ENCODE data around the gene CAMTA1.

Gene CAMTA1

DNA sequence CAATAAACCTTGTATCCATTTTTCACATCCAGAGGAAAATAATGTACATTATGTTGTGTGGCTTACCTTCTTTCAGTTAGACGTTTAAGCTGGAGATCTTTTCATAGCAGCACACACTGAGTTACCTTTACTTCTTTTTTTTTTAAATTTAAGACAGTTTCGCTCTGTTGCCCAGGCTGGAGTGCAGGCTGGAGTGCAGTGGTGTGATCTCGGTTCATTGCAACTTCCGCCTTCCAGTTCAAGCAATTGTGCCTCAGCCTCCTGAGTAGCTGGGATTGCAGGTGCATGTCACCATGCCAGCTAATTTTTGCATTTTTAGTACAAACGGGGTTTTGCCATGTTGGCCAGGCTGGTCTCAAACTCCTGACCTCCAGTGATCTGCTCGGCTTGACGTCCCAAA is 7.4 kb upstream of the CAMTA1 start:
- no peak for FAIRE-seq

DNA sequence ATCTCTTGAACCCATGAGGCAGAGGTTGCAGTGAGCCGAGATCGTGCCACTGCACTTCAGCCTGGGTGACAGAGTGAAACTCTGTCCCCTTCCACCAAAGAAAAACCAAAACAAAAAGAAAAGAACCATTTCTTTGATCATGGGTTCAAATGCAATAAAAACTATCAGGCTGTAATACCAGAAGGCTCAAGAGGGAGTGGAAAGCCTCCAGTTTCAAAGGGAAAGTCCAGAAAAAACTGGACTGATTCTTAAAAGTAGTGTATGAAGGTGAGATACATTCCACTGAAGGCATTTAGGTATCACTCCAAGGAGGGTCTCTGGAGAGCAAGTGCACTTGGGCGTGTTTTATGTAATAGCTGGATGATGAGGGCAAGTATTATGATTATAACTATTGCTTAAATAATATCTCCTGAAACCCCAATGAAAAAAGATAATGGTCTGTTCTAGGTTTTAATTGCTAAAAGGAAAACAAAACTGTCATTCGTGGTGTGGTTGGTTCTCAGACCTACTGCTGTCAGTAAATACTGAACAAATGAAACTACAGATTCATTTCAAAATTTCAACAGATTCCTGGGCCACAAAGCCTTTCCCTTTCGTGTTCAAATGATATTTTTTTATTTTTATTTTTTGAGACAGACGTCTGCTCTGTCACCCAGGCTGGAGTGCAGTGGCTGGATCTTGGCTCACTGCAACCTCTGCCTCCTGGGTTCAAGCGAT is 6.0 kb upstream of the CAMTA1 start:
- FAIRE-seq, result no peak

DNA sequence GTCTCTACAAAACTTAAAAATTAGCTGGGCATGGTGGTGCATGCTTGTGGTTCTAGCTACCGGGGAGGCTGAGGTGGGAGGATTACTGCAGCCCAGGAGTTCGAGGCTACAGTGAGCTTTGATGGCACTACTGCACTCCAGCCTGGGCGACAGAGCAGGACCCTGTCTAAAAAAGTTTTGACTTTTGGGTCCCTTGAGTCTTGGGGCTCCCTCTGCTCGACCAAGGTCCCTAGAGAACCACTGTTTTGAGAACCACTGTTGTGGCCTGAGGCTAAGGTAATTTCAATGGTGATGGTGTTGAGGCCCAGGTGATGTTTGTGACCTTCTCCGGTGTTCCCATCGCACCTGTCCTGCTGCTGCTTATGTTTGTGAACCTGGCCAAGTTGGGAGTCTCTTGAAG is 3.1 kb upstream of the CAMTA1 start:
- FAIRE-seq, result no peak

GRCh38 chr1:6783221-6783620 is 2.0 kb upstream of the CAMTA1 start:
- FAIRE-seq, result no peak

- FAIRE-seq, result no peak
Measured at GRCh38 chr1:6783936-6784559, 1.2 kb upstream of the CAMTA1 start.

GRCh38 chr1:6784560-6785317 is 515 bp upstream of the CAMTA1 start:
- peak; percentile 100 for FAIRE-seq

DNA sequence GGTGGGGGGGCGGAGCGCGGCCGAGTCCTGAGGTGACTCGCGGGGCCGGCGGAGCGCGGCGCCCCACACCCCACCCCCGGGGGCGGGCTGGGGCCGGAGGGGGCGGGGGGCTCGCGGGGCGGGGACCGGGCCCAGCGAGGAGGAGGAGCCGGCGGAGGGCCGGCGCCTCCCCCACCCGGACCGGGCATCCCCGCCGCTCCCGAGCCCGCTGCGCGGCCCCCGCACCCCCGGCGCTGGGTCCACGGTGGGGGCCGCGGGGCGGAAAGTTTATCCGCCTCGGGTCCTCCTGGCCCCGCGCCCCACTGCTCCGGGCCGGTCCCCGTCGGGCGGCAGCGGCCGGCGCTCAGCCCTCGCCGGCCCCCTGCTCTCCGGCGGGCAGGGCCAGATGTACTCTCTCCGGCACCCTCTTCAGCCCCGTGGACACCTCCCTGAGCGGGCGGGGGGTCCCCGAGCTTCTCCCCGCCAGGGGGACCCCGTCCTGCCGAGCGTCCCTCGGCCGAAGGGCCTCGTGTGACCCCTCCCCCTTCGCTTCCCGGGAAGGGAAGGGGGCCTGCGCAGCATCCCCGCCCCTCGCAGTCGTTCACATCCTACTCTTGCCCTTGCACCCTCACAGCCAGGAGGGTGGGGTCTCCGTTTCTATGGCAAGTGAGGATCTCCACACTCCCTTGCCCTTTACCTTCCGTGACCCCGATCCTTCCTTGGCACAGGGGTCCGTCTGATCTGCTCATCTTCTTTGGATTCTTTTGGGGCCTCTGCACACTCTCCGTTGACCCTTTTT is 663 bp downstream of the CAMTA1 start:
- no peak for FAIRE-seq

GRCh38 chr1:6788946-6789345 is 3.7 kb downstream of the CAMTA1 start:
- no peak for FAIRE-seq

GRCh38 chr1:6790146-6790545 is 4.9 kb downstream of the CAMTA1 start:
- no peak for FAIRE-seq

DNA sequence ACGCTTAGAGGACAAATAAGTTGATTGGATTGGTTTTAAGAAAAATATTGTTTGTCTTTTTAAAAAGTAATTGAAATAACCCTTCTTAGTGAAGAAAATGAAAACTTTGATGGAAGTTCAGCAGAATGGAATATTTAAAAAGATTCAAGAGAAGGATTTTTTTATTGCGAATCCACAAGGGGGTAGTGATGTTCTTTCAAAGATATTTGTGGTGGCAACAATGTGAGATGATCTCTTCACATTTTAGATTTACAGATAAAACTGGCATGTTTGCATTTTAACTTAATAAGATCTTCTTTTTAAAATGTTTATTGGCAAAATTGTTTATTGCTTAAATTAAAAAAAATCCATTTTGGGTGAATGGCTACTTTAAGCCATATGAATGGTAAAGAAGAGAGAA is 8.9 kb downstream of the CAMTA1 start:
- FAIRE-seq, result peak; percentile 95

DNA sequence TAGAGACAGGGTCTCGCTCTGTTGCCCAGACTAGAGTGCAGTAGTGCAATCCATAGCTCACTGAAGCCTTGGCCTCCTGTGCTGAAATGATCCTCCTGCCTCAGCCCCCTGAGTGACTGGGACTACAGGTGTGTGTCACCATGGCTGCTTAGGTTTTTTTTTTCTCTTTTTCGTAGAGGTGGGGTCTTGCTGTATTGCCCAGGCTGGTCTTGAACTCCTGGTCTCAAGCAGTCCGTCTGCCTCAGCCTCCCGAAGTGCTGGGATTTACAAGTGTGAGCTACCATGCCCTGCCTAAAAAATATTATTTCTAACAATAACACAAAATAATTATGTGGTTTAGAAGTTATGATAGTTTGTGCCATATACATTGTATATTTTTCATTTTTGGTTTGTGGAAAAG is 9.9 kb downstream of the CAMTA1 start:
- FAIRE-seq, result no peak

DNA sequence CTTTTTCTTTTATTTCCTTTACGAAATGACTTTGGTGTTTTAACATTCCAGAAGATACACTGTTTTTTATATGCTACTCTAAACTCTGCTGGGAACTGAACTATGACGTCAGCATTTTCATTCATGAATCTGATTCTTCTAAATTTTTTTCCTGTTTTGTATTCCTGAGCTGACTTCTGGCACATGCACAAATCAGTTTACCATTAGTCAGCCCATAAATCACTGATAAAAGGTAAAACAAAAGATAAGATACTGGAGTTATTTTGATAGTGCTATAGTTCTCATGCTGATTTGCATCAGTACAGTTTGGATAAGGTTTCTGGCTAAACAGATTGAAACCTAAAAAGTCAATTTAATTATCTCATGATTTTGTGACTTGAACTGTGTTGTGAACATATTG is 10.4 kb downstream of the CAMTA1 start:
- FAIRE-seq, result no peak

DNA sequence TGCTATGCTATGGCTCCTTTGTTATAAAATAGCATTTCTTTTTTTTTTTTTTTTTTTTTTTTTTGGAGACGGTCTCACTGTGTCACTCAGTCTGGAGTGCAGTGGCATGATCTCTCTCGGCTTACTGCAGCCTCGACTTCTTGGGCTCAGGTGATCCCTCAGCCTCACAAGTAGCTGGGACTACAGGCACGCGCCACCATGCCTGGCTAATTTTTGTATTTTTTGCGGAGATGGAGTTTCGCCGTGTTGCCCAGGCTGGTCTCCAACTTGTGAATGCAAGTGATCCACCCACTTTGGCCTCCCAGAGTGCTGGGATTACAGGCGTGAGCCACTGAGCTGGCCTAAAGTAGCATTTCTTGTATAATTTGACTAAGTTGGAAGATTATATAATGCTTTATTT is 10.8 kb downstream of the CAMTA1 start:
- FAIRE-seq, result no peak

DNA sequence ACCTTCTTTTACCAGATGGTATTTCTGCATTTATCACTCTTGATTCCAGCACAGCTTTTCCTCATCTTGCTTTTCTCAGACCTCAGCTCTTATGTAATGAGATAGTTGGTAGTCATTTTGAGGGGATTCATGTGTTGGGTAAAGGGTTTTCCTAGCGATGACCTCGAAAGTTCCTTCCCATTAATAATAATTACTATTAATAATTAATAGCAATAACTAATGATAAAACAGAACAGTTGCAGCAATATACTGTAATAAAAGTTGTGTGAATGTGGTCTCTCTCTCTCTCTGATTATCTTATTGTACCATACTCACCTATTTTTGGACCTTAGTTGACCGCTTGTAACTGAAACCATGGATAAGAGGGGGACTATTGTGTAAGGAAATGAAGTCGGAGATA is 14.2 kb downstream of the CAMTA1 start:
- no peak for FAIRE-seq

DNA sequence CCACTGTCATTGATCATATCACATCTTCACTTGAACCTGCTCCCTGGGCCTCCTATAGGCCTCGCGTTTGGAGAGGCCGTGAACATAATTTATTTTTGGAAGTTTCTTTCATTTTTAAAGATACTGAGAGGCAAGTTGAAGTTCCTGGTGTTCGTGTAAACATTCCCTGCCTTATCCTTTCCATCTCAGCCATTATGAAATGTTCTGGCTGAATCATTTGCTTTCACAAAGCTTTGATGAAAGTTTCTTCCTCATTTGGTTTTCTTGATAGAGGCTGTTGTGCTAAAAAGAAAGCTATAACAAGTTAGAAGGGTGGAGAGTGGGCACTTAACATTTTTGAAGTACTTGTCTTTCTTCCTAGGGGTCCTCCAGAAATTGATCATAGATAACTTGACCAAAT is 15.5 kb downstream of the CAMTA1 start:
- FAIRE-seq, result no peak

DNA sequence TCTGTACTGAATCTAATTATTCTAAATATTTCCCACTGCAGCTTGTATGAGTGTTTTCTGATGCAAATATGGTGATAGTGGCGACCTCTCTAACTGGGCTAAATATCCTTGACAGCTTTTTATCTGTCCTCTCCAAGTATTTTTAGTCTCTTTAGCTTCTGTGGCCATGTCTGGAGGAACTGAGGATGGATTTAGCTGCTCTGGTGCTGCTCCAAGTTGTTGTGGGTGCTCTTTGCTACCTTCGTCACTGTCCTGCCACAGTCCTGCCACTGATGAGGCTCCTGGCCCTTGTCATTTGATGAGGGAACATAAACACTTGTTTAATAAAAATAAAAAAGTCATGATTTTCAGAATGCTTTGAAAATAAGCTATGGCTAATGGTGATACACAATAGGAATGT is 15.9 kb downstream of the CAMTA1 start:
- no peak for FAIRE-seq

- FAIRE-seq, result no peak
Measured at GRCh38 chr1:6801966-6802365, 16.7 kb downstream of the CAMTA1 start.

DNA sequence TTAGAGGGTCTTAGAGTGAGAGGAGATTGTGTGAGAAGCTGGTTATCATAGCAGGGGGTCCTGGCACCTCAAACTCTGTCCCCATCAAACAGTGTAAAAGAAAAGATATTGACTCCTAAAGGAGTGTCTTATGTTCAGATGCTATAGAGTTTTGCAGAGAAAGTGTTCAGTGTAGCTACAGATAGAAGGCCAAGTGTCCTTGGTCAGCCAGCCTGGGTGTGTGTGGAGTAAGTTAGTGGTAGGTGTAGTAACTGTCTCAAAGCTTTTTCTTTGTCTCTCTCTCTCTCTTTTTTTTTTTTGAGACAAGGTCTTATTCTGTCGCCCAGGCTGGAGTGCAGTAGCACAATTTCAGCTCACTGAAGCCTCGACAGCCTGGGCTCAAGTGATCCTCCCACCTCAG is 17.2 kb downstream of the CAMTA1 start:
- FAIRE-seq, result no peak

DNA sequence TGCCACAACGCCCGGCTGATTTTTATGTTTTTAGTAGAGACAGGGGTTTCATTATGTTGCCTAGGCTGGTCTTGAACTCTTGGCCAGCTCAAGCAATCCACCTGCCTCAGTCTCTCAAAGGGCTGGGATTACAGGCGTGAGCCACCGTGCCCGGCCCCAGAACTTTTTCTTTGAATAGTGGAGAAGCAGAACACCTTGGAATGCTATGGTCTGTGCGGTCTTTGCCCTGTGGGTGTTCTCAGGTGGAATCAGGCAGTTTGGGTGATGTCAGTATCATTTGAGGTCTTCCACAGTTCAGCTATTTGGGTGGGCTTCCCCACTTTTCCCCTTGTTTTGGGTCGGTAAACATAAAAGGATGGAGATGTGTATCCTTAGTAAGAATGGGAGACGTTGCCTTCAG is 17.6 kb downstream of the CAMTA1 start:
- FAIRE-seq, result no peak

- no peak for FAIRE-seq
Measured at GRCh38 chr1:6803357-6803756, 18.1 kb downstream of the CAMTA1 start.

GRCh38 chr1:6805004-6805416 is 19.8 kb downstream of the CAMTA1 start:
- FAIRE-seq, result no peak

- FAIRE-seq, result no peak
Measured at GRCh38 chr1:6807782-6808181, 22.5 kb downstream of the CAMTA1 start.

DNA sequence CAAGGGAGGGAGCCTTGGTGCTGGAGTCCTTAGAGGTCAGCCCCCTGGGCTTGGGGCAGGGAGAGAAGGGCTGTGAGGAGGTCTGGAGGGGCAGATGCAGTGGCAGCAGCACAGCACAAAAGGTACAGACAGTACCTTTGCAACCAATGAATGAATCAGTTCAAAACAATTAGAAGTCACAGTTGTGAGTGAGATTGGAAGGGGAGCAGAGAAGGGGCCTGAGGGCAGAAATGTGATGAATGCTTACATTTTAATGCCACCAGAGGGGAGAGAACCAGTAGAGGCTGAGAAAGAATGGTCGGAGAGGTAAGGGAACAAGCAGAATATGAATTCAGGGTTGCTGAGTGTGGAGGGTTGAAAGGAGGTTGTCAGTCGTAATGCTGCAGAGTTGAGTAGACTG is 24.2 kb downstream of the CAMTA1 start:
- FAIRE-seq, result no peak

All from endometrium (tissue), 2 donors.